Liver (tissue), 9 donors: ENCODE results near the gene RTL1. TPM values are rescaled to one million over a fixed set of nuclear protein-coding genes. Genes with fewer than 3 reads are reported as not detected.

Experiments used
- DNase-seq: peaks from one replicate; pipeline ENCODE4 v3.0.0-alpha.2; 2017; ENCODE audit warnings: low spot score
- H3K27ac ChIP-seq, 2 donors: one replicate each; pipeline ENCODE4 v1.7.0; 2013; ENCODE audit warnings: inconsistent platforms in 2 of 2, low read length in 2 of 2, control low read depth in 1 of 2, low read depth in 1 of 2, mild to moderate bottlenecking in 1 of 2
- H3K27me3 ChIP-seq, 4 donors: one replicate each; pipeline versions ENCODE4 v1.6.1 to v1.7.0; 2013; ENCODE audit warnings: low read length in 3 of 4, inconsistent platforms in 1 of 4, mild to moderate bottlenecking in 1 of 4, moderate library complexity in 1 of 4; ENCODE audit not compliant: control insufficient read depth in 4 of 4, insufficient read depth in 4 of 4
- H3K36me3 ChIP-seq, 4 donors: one replicate each; pipeline versions ENCODE4 v1.6.1 to v1.7.0; 2013; ENCODE audit warnings: low read length in 3 of 4, mild to moderate bottlenecking in 3 of 4, low read depth in 1 of 4, moderate library complexity in 1 of 4; ENCODE audit not compliant: control insufficient read depth in 4 of 4, insufficient read depth in 3 of 4
- H3K4me1 ChIP-seq, 4 donors: one replicate each; pipeline versions ENCODE4 v1.6.1 to v1.7.0; 2013; ENCODE audit warnings: low read length in 3 of 4, mild to moderate bottlenecking in 3 of 4, moderate library complexity in 1 of 4; ENCODE audit not compliant: control insufficient read depth in 4 of 4, insufficient read depth in 4 of 4
- H3K4me3 ChIP-seq, 3 donors: one replicate each; pipeline versions ENCODE4 v1.6.1 to v1.7.0; 2013; ENCODE audit warnings: low read length in 3 of 3, control low read depth in 1 of 3, low read depth in 1 of 3, mild to moderate bottlenecking in 1 of 3
- H3K9ac ChIP-seq, 2 donors: one replicate each; pipeline ENCODE4 v1.7.0; 2013; ENCODE audit warnings: low read length in 2 of 2, mild to moderate bottlenecking in 2 of 2, moderate library complexity in 2 of 2, control low read depth in 1 of 2, low read depth in 1 of 2
- H3K9me3 ChIP-seq, 4 donors: one replicate each; pipeline versions ENCODE4 v1.6.1 to v1.7.0; 2013; ENCODE audit warnings: low read length in 3 of 4; ENCODE audit not compliant: control insufficient read depth in 4 of 4
- EGR1 ChIP-seq, 2 donors: IDR thresholded peaks; 2 replicates each; pipeline ENCODE4 v1.6.1; 2016 to 2018; ENCODE audit warnings: antibody characterized with exemption in 2 of 2, low read depth in 2 of 2
- FOXA1 ChIP-seq: IDR thresholded peaks from 2 replicates; pipeline ENCODE4 v1.6.1; 2016; ENCODE audit warnings: antibody characterized with exemption
- FOXA2 ChIP-seq: IDR thresholded peaks from 2 replicates; pipeline ENCODE4 v1.6.1; 2016; ENCODE audit warnings: antibody characterized with exemption
- GABPA ChIP-seq, 2 donors: IDR thresholded peaks in 1 of 2; conservative IDR thresholded peaks in 1 of 2; 2 replicates each; pipeline ENCODE4 v1.6.1; 2016; ENCODE audit warnings: antibody characterized with exemption in 2 of 2, mild to moderate bottlenecking in 1 of 2, moderate library complexity in 1 of 2
- HNF4A ChIP-seq, 2 donors: conservative IDR thresholded peaks; 2 replicates each; pipeline ENCODE4 v1.6.1; 2016; ENCODE audit warnings: antibody characterized with exemption in 2 of 2, mild to moderate bottlenecking in 2 of 2
- JUND ChIP-seq, 2 donors: IDR thresholded peaks; 2 replicates each; pipeline ENCODE4 v1.6.1; 2016; ENCODE audit warnings: antibody characterized with exemption in 2 of 2
- NR2F2 ChIP-seq: IDR thresholded peaks from 2 replicates; pipeline ENCODE4 v1.6.1; 2016; ENCODE audit warnings: antibody characterized with exemption
- RAD21 ChIP-seq, 2 donors: IDR thresholded peaks; 2 replicates each; pipeline ENCODE4 v1.6.1; 2016; ENCODE audit warnings: antibody characterized with exemption in 2 of 2, mild to moderate bottlenecking in 2 of 2
- SP1 ChIP-seq: IDR thresholded peaks from 2 replicates; pipeline ENCODE4 v1.6.1; 2018; ENCODE audit warnings: antibody characterized with exemption, mild to moderate bottlenecking
- TAF1 ChIP-seq: conservative IDR thresholded peaks from 2 replicates; pipeline ENCODE4 v1.6.1; 2016; ENCODE audit warnings: antibody characterized with exemption, mild to moderate bottlenecking
- YY1 ChIP-seq: IDR thresholded peaks from 2 replicates; pipeline ENCODE4 v1.6.1; 2016; ENCODE audit warnings: antibody characterized with exemption, mild to moderate bottlenecking
- WGBS: extraction: QIAGEN DNeasy Blood & Tissue Kit; methylation state at CpG from one replicate; pipeline ENCODE4 v1.1.7; 2013; 5-methylcytosine and 5-hydroxymethylcytosine counted together
- polyA plus RNA-seq, 2 donors: library from polyadenylated mRNA; stranded (reverse) in 1 of 2; unstranded in 1 of 2; fragments of 200-250 nt in 1 of 2; fragments of >200 nt in 1 of 2; fragmentation: Nextera tagmentation in 1 of 2; extraction: Ambion mirVana in 1 of 2; gene quantifications; one replicate each; pipeline versions ENCODE4 v1.2.1 to v1.2.3, GENCODE V29; 2013 to 2015
- total RNA-seq, 2 donors: library from RNA; depleted of rRNA; stranded (reverse); fragments of >200 nt; gene quantifications; one replicate each; pipeline ENCODE4 v1.2.3, GENCODE V29; 2014
- TF ChIP-seq, protein P1 (sequence below): IDR thresholded peaks from 2 replicates; pipeline ENCODE4 v1.6.1; 2016; ENCODE audit warnings: antibody characterized with exemption
- TF ChIP-seq, protein P2 (sequence below): IDR thresholded peaks from 2 replicates; pipeline ENCODE4 v1.6.1; 2016; ENCODE audit warnings: antibody characterized with exemption
- TF ChIP-seq, protein P3 (sequence below): fragments of 150-350 bp; IDR thresholded peaks from 2 replicates; pipeline ENCODE4 v1.5.1; 2017; ENCODE audit warnings: improper control_type of control experiment, low read depth, low read length; ENCODE audit not compliant: missing input control
- TF ChIP-seq, protein P4 (sequence below): IDR thresholded peaks from 2 replicates; pipeline ENCODE4 v1.6.1; 2016; ENCODE audit warnings: antibody characterized with exemption, mild to moderate bottlenecking
- TF ChIP-seq, protein P5 (sequence below): IDR thresholded peaks from 2 replicates; pipeline ENCODE4 v1.6.1; 2016; ENCODE audit warnings: antibody characterized with exemption
- donor health status: healthy.
- donor health status: healthy.
- donor health status: healthy.
- donor health status: healthy.
- donor health status: healthy.

The RTL1 gene
- total and polyA plus RNA-seq, 4 donors, result 0.04 to 0.05 TPM; not detected in 2

DNA sequence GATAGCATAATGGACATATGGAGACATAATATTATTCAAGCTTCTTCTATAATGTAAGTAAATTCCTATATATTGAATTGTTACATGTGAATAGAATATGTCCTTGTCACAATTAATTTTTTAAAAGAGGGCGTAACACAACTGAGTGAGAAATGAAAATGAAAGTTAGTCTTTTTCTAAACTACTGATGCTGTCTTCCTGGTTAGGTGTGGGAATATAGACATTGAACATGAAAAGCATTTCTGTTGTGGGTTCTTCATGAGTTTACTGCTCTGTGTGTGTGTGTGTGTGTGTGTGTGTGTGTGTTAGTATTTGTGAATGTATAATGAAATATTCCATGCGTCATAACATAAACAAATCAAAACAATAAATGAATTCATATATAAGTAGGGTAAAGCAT is 40.5 kb upstream of the RTL1 start (continued):
- TF ChIP-seq, protein P1, sequence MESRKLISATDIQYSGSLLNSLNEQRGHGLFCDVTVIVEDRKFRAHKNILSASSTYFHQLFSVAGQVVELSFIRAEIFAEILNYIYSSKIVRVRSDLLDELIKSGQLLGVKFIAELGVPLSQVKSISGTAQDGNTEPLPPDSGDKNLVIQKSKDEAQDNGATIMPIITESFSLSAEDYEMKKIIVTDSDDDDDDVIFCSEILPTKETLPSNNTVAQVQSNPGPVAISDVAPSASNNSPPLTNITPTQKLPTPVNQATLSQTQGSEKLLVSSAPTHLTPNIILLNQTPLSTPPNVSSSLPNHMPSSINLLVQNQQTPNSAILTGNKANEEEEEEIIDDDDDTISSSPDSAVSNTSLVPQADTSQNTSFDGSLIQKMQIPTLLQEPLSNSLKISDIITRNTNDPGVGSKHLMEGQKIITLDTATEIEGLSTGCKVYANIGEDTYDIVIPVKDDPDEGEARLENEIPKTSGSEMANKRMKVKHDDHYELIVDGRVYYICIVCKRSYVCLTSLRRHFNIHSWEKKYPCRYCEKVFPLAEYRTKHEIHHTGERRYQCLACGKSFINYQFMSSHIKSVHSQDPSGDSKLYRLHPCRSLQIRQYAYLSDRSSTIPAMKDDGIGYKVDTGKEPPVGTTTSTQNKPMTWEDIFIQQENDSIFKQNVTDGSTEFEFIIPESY, result no peak
- TF ChIP-seq, protein P2, sequence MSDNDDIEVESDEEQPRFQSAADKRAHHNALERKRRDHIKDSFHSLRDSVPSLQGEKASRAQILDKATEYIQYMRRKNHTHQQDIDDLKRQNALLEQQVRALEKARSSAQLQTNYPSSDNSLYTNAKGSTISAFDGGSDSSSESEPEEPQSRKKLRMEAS, result no peak
- no peak for TF ChIP-seq FOXA1
- TF ChIP-seq RAD21 (IDR thresholded peaks at IDR 0.05), result no peak
- TF ChIP-seq FOXA2, result no peak
- TF ChIP-seq EGR1 (IDR thresholded peaks at IDR 0.05; ENCODE audit: low read depth in 2 of 2), result no peak
- no peak for TF ChIP-seq TAF1
- no peak for TF ChIP-seq GABPA (IDR thresholded peaks at IDR 0.05 in 1 of 2, conservative IDR thresholded peaks at IDR 0.05 in 1 of 2)
- no peak for TF ChIP-seq YY1
- no peak for TF ChIP-seq NR2F2

DNA sequence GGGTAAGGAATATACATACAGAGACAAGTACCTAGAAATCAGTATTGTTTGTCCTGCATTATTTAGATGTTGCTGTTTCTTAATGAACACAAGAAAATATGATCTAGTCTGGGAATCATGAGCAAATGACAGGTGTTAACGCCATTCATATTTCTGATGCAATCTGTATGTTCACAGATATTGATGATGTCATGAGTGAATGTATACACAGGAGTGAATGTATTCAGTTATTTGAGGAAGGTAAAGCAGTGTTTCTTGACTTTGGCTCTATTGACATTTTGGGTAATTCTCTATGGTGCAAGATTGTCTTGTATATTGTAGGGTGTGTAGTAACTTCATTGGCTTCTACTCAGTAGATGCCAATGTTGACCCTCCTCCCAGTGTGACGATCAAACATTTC is 26.7 kb upstream of the RTL1 start:
- Histone ChIP-seq H3K9ac (no peak overlapping the region), H3K27me3 (peaks cover 0 to 3% (median 0%) of the 10 kb centered on the region in 4 donors), H3K4me3 (no peak overlapping the region), H3K36me3 (no peaks in the 10 kb centered on the region), H3K27ac (no peak overlapping the region), H3K4me1 (no peaks in the 10 kb centered on the region), H3K9me3 (peaks cover 0 to 5% (median 2%) of the 10 kb centered on the region in 4 donors)
- TF ChIP-seq FOXA2 (no peak), TAF1 (no peak), JUND (IDR thresholded peaks at IDR 0.05) (no peak), NR2F2 (no peak)
- TF ChIP-seq, protein P2, result no peak
- TF ChIP-seq, protein P1, result no peak
- TF ChIP-seq, protein P3, sequence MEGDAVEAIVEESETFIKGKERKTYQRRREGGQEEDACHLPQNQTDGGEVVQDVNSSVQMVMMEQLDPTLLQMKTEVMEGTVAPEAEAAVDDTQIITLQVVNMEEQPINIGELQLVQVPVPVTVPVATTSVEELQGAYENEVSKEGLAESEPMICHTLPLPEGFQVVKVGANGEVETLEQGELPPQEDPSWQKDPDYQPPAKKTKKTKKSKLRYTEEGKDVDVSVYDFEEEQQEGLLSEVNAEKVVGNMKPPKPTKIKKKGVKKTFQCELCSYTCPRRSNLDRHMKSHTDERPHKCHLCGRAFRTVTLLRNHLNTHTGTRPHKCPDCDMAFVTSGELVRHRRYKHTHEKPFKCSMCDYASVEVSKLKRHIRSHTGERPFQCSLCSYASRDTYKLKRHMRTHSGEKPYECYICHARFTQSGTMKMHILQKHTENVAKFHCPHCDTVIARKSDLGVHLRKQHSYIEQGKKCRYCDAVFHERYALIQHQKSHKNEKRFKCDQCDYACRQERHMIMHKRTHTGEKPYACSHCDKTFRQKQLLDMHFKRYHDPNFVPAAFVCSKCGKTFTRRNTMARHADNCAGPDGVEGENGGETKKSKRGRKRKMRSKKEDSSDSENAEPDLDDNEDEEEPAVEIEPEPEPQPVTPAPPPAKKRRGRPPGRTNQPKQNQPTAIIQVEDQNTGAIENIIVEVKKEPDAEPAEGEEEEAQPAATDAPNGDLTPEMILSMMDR, result no peak
- DNase-seq, result no peak
- WGBS, result 80% methylated on average over 2 of the region's 2 CpGs

DNA sequence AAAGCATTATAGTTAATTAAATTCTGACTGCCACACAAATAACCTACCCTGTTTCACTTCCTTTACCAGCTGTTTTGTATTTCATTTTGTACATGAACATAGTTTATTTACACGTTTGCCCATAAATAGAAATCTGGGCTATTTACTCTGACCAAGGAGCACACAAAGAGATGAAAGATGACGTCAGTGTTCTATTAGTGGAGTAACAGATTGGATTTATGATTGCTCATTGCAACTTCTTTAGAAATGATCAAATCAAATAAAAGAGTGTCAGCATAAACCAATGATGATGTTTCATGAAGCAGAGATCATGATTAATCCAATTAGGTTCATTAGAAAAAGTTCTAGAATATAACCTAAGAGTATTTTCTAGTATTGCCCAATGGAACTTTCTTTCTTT is 12.0 kb upstream of the RTL1 start:
- DNase-seq, result no peak
- no peak overlapping the region for H3K9ac ChIP-seq
- H3K4me1 ChIP-seq, result peaks cover 0 to 2% (median 0%) of the 10 kb centered on the region in 4 donors
- H3K9me3 ChIP-seq, result no peaks in the 10 kb centered on the region
- H3K27ac ChIP-seq, result no peak overlapping the region
- 38% methylated on average over 2 of the region's 2 CpGs for WGBS
- no peak overlapping the region for H3K4me3 ChIP-seq
- TF ChIP-seq FOXA2 (no peak), EGR1 (IDR thresholded peaks at IDR 0.05; ENCODE audit: low read depth in 2 of 2) (no peak), YY1 (no peak), FOXA1 (no peak), TAF1 (no peak), SP1 (no peak), JUND (IDR thresholded peaks at IDR 0.05) (no peak), HNF4A (conservative IDR thresholded peaks at IDR 0.05) (no peak)
- TF ChIP-seq, protein P4, sequence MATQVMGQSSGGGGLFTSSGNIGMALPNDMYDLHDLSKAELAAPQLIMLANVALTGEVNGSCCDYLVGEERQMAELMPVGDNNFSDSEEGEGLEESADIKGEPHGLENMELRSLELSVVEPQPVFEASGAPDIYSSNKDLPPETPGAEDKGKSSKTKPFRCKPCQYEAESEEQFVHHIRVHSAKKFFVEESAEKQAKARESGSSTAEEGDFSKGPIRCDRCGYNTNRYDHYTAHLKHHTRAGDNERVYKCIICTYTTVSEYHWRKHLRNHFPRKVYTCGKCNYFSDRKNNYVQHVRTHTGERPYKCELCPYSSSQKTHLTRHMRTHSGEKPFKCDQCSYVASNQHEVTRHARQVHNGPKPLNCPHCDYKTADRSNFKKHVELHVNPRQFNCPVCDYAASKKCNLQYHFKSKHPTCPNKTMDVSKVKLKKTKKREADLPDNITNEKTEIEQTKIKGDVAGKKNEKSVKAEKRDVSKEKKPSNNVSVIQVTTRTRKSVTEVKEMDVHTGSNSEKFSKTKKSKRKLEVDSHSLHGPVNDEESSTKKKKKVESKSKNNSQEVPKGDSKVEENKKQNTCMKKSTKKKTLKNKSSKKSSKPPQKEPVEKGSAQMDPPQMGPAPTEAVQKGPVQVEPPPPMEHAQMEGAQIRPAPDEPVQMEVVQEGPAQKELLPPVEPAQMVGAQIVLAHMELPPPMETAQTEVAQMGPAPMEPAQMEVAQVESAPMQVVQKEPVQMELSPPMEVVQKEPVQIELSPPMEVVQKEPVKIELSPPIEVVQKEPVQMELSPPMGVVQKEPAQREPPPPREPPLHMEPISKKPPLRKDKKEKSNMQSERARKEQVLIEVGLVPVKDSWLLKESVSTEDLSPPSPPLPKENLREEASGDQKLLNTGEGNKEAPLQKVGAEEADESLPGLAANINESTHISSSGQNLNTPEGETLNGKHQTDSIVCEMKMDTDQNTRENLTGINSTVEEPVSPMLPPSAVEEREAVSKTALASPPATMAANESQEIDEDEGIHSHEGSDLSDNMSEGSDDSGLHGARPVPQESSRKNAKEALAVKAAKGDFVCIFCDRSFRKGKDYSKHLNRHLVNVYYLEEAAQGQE, result no peak
- TF ChIP-seq, protein P3, result no peak
- TF ChIP-seq, protein P5, sequence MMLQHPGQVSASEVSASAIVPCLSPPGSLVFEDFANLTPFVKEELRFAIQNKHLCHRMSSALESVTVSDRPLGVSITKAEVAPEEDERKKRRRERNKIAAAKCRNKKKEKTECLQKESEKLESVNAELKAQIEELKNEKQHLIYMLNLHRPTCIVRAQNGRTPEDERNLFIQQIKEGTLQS, result no peak
- H3K27me3 ChIP-seq, result no peaks in the 10 kb centered on the region
- H3K36me3 ChIP-seq, result no peaks in the 10 kb centered on the region
